Activated CD4-positive, alpha-beta T cell treated with anti-CD3 and anti-CD28 coated beads for 36 hours (primary cell): ENCODE results near the gene TRIM54. TPM values are rescaled to one million over a fixed set of nuclear protein-coding genes. Genes with fewer than 3 reads are reported as not detected.
"Not testable (repeated sequence)": the region's sequence is repeated elsewhere in the genome, so short reads cannot be mapped to it uniquely, and the experiment has no call there.

Source experiments
- ATAC-seq: fragments of 200-7000 bp; cut with Tn5 transposase; one replicate; pipeline ENCODE4 v1.10.0; 2021; ENCODE audit warnings: mild to moderate bottlenecking, moderate library complexity
- CTCF ChIA-PET: fragments of 350-600 bp; sonication (Branson Sonifier 250); formaldehyde crosslinking; loops from one replicate; lab custom pipeline; 2021; ENCODE audit warnings: antibody characterized with exemption; lab: Charles Lee
- POLR2A ChIA-PET: fragments of 350-600 bp; sonication (Branson Sonifier 250); formaldehyde crosslinking; loops from one replicate; lab custom pipeline; 2021; ENCODE audit warnings: antibody characterized with exemption, inconsistent platforms; lab: Charles Lee
- DNase-seq: peaks from one replicate; pipeline ENCODE4 v3.0.0-alpha.2; 2020
- H3K27ac Mint-ChIP-seq: one replicate; pipeline ENCODE4 v1.8.0; 2021; ENCODE audit warnings: mixed read lengths
- H3K27me3 Mint-ChIP-seq: one replicate; pipeline ENCODE4 v1.8.0; 2021; ENCODE audit warnings: mixed read lengths
- H3K36me3 Mint-ChIP-seq: one replicate; pipeline ENCODE4 v1.8.0; 2021; ENCODE audit warnings: low read depth, mixed read lengths
- H3K4me1 Mint-ChIP-seq: one replicate; pipeline ENCODE4 v1.8.0; 2021; ENCODE audit warnings: mixed read lengths
- H3K4me3 Mint-ChIP-seq: one replicate; pipeline ENCODE4 v1.8.0; 2021; ENCODE audit warnings: mild to moderate bottlenecking, moderate library complexity, mixed read lengths
- H3K9me3 Mint-ChIP-seq: one replicate; pipeline ENCODE4 v1.8.0; 2021; ENCODE audit warnings: low read depth, mixed read lengths
- intact Hi-C, 2 experiments: fragments of 100-400 bp; cut with DNase I in 1 of 2; cut with micrococcal nuclease in 1 of 2; formaldehyde crosslinking; loops; one replicate each; pipeline versions ENCODE4 v1.14.2 to v1.15.1; 2022 to 2024; cut with DNase I, micrococcal nuclease
- total RNA-seq, 2 experiments: library from RNA; stranded (reverse); gene quantifications; one replicate each; pipeline ENCODE4 v1.2.3, GENCODE V29; 2021

TRIM54 gene
- total RNA-seq, 2 experiments from 2014 or later: 0.09 to 0.11 TPM

- H3K36me3 Mint-ChIP-seq: no peaks in the 10 kb centered on the region
- no peak overlapping the region for H3K4me3 Mint-ChIP-seq
- H3K9me3 Mint-ChIP-seq: no peaks in the 10 kb centered on the region
- ChIA-PET POLR2A (interaction anchor here (0.5 to 0.7 kb wide), 2 partner anchors 315 to 436 kb away, joined by 3 to 6 read pairs; no protein-coding TSS in a partner anchor), CTCF (interaction anchor here (0.7 to 4.2 kb wide), 4 partner anchors 10 to 33 kb away, joined by 5 to 25 read pairs (median 8); partner anchors contain the start of gene TRIM54)
- peaks cover 10% of the 10 kb centered on the region for H3K27me3 Mint-ChIP-seq
- H3K4me1 Mint-ChIP-seq: peaks cover 4% of the 10 kb centered on the region
- intact Hi-C loops: no loop called here
- DNase-seq: no peak
- ATAC-seq: no peak
- H3K27ac Mint-ChIP-seq: no peak overlapping the region
Observed at GRCh38 chr2:27270131-27270530, 12.1 kb upstream of the TRIM54 start.

- Mint-ChIP-seq H3K9me3 (no peaks in the 10 kb centered on the region), H3K4me3 (no peak overlapping the region), H3K27me3 (peaks cover 5% of the 10 kb centered on the region), H3K4me1 (no peaks in the 10 kb centered on the region), H3K36me3 (no peaks in the 10 kb centered on the region), H3K27ac (no peak overlapping the region)
- CTCF ChIA-PET: interaction anchor here (0.7 to 4.2 kb wide), 5 partner anchors 11 to 181 kb away, joined by 3 to 25 read pairs (median 5); partner anchors contain the start of gene TRIM54
- intact Hi-C loops: no loop called here
- DNase-seq (no peak), ATAC-seq (no peak)
- POLR2A ChIA-PET: interaction anchor here (0.7 kb wide), 1 partner anchor 437 kb away, joined by 3 read pairs; no protein-coding TSS in a partner anchor
Observed at GRCh38 chr2:27270670-27271069, 11.6 kb upstream of the TRIM54 start.

GRCh38 chr2:27271631-27272340, 10.4 kb upstream of the TRIM54 start:
- H3K4me3 Mint-ChIP-seq: no peak overlapping the region
- peaks cover 5% of the 10 kb centered on the region for H3K27me3 Mint-ChIP-seq
- intact Hi-C loops: no loop called here
- no peaks in the 10 kb centered on the region for H3K9me3 Mint-ChIP-seq
- no peaks in the 10 kb centered on the region for H3K36me3 Mint-ChIP-seq
- H3K4me1 Mint-ChIP-seq: no peaks in the 10 kb centered on the region
- H3K27ac Mint-ChIP-seq: no peak overlapping the region
- CTCF ChIA-PET: interaction anchor here (0.5 to 4.2 kb wide), 8 partner anchors 8 to 310 kb away, joined by 3 to 25 read pairs (median 3); partner anchors contain the start of gene TRIM54
- no peak for DNase-seq
- POLR2A ChIA-PET: no interaction called here
- ATAC-seq: no peak

GRCh38 chr2:27272537-27273522, 9.4 kb upstream of the TRIM54 start:
- CTCF ChIA-PET: interaction anchor here (0.6 to 4.2 kb wide), 9 partner anchors 9 to 311 kb away, joined by 3 to 25 read pairs (median 3); partner anchors contain the start of gene TRIM54
- intact Hi-C loops, H3K36me3 Mint-ChIP-seq, H3K27ac Mint-ChIP-seq, H3K4me3 Mint-ChIP-seq, ATAC-seq, H3K4me1 Mint-ChIP-seq, DNase-seq, H3K9me3 Mint-ChIP-seq, H3K27me3 Mint-ChIP-seq: not testable (repeated sequence)
- POLR2A ChIA-PET: interaction anchor here (0.6 kb wide), 1 partner anchor 182 kb away, joined by 4 read pairs; no protein-coding TSS in a partner anchor

GRCh38 chr2:27275211-27276150, 6.7 kb upstream of the TRIM54 start, which contains the start of gene DNAJC5G:
Gene DNAJC5G (plus strand): TSS chr2:27275433. CDS start chr2:27276729, 1,296 bp downstream.
- DNase-seq (no peak), ATAC-seq (no peak)
- H3K36me3 Mint-ChIP-seq: no peaks in the 10 kb centered on the region
- H3K27me3 Mint-ChIP-seq: peaks cover 11% of the 10 kb centered on the region
- H3K4me3 Mint-ChIP-seq: no peak within 1 kb of the TSS
- no peak within 1 kb of the TSS for H3K27ac Mint-ChIP-seq
- H3K9me3 Mint-ChIP-seq: no peaks in the 10 kb centered on the region
- CTCF ChIA-PET: interaction anchor here (0.7 to 1.2 kb wide), 4 partner anchors 10 to 408 kb away, joined by 3 to 4 read pairs (median 3); no protein-coding TSS in a partner anchor
- intact Hi-C loops: no loop called here
- POLR2A ChIA-PET: no interaction called here
- peaks cover 4% of the 10 kb centered on the region for H3K4me1 Mint-ChIP-seq

- POLR2A ChIA-PET: no interaction called here
Observed at GRCh38 chr2:27278010-27278409, 4.2 kb upstream of the TRIM54 start.

GRCh38 chr2:27280826-27281225, 1.4 kb upstream of the TRIM54 start:
- POLR2A ChIA-PET: interaction anchor here (0.6 kb wide), 1 partner anchor 139 kb away, joined by 3 read pairs; no protein-coding TSS in a partner anchor
- DNase-seq: no peak
- Mint-ChIP-seq H3K27me3 (peaks cover 15% of the 10 kb centered on the region), H3K4me1 (peaks cover 4% of the 10 kb centered on the region), H3K36me3 (no peaks in the 10 kb centered on the region), H3K4me3 (no peak overlapping the region), H3K27ac (no peak overlapping the region), H3K9me3 (no peaks in the 10 kb centered on the region)
- CTCF ChIA-PET: interaction anchor here (0.7 to 5.6 kb wide), 15 partner anchors 8 to 319 kb away, joined by 3 to 82 read pairs (median 12); partner anchors contain the start of gene SLC30A3
- intact Hi-C loops: loop anchor here (1.0 to 2.0 kb wide), 6 partner anchors 18 to 320 kb away; partner anchors contain the start of gene SLC30A3 (in 1 of the 2)
- no peak for ATAC-seq

More at GRCh38 chr2:27278010-27278409, 4.2 kb upstream of the TRIM54 start:
- no peak for DNase-seq
- Mint-ChIP-seq H3K36me3 (no peaks in the 10 kb centered on the region), H3K4me1 (peaks cover 4% of the 10 kb centered on the region), H3K9me3 (no peaks in the 10 kb centered on the region), H3K27me3 (peaks cover 13% of the 10 kb centered on the region), H3K4me3 (no peak overlapping the region), H3K27ac (no peak overlapping the region)
- intact Hi-C loops: no loop called here
- ATAC-seq: no peak
- CTCF ChIA-PET: interaction anchor here (0.7 to 3.8 kb wide), 4 partner anchors 10 to 316 kb away, joined by 3 to 32 read pairs (median 13); no protein-coding TSS in a partner anchor

- POLR2A ChIA-PET: interaction anchor here (1.0 kb wide), 1 partner anchor 11 kb away, joined by 3 read pairs; no protein-coding TSS in a partner anchor
Observed at GRCh38 chr2:27281442-27281841, 787 bp upstream of the TRIM54 start.

GRCh38 chr2:27282892-27283291, 663 bp downstream of the TRIM54 start:
- ChIA-PET CTCF (interaction anchor here (0.7 to 5.6 kb wide), 11 partner anchors 10 to 1822 kb away, joined by 3 to 82 read pairs (median 6); partner anchors contain the start of gene SLC30A3), POLR2A (interaction anchor here (0.6 kb wide), 1 partner anchor 11 kb away, joined by 3 read pairs; no protein-coding TSS in a partner anchor)
- H3K4me1 Mint-ChIP-seq: peaks cover 4% of the 10 kb centered on the region
- no peak overlapping the region for H3K4me3 Mint-ChIP-seq
- no peaks in the 10 kb centered on the region for H3K9me3 Mint-ChIP-seq
- intact Hi-C loops: no loop called here
- ATAC-seq (no peak), DNase-seq (no peak)
- H3K27ac Mint-ChIP-seq: no peak overlapping the region
- H3K36me3 Mint-ChIP-seq: no peaks in the 10 kb centered on the region
- H3K27me3 Mint-ChIP-seq: peaks cover 12% of the 10 kb centered on the region

More at GRCh38 chr2:27281442-27281841, 787 bp upstream of the TRIM54 start:
- H3K9me3 Mint-ChIP-seq: no peaks in the 10 kb centered on the region
- H3K36me3 Mint-ChIP-seq: no peaks in the 10 kb centered on the region
- CTCF ChIA-PET: interaction anchor here (0.7 to 5.6 kb wide), 13 partner anchors 9 to 182 kb away, joined by 3 to 82 read pairs (median 12); partner anchors contain the start of genes MPV17 and SLC30A3
- H3K4me3 Mint-ChIP-seq: no peak overlapping the region
- peaks cover 4% of the 10 kb centered on the region for H3K4me1 Mint-ChIP-seq
- no peak for ATAC-seq
- peaks cover 15% of the 10 kb centered on the region for H3K27me3 Mint-ChIP-seq
- intact Hi-C loops: loop anchor here in 1 of 2 experiments (2.0 kb wide), 1 partner anchor 113 kb away; no protein-coding TSS in a partner anchor
- no peak for DNase-seq
- no peak overlapping the region for H3K27ac Mint-ChIP-seq
